GM12801 (cell line): Measurements from ENCODE around the gene SLC29A1.

Experiments used
- TF ChIP-seq, protein P1 (sequence below): IDR thresholded peaks from one replicate; pipeline ENCODE4 v1.5.1; 2011; ENCODE audit warnings: control low read depth; ENCODE audit not compliant: insufficient read length; ENCODE audit errors: extremely low read depth

SLC29A1 gene

GRCh38 chr6:44232676-44233566, 9.5 kb downstream of the SLC29A1 start:
- TF ChIP-seq, protein P1, sequence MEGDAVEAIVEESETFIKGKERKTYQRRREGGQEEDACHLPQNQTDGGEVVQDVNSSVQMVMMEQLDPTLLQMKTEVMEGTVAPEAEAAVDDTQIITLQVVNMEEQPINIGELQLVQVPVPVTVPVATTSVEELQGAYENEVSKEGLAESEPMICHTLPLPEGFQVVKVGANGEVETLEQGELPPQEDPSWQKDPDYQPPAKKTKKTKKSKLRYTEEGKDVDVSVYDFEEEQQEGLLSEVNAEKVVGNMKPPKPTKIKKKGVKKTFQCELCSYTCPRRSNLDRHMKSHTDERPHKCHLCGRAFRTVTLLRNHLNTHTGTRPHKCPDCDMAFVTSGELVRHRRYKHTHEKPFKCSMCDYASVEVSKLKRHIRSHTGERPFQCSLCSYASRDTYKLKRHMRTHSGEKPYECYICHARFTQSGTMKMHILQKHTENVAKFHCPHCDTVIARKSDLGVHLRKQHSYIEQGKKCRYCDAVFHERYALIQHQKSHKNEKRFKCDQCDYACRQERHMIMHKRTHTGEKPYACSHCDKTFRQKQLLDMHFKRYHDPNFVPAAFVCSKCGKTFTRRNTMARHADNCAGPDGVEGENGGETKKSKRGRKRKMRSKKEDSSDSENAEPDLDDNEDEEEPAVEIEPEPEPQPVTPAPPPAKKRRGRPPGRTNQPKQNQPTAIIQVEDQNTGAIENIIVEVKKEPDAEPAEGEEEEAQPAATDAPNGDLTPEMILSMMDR = no peak

DNA sequence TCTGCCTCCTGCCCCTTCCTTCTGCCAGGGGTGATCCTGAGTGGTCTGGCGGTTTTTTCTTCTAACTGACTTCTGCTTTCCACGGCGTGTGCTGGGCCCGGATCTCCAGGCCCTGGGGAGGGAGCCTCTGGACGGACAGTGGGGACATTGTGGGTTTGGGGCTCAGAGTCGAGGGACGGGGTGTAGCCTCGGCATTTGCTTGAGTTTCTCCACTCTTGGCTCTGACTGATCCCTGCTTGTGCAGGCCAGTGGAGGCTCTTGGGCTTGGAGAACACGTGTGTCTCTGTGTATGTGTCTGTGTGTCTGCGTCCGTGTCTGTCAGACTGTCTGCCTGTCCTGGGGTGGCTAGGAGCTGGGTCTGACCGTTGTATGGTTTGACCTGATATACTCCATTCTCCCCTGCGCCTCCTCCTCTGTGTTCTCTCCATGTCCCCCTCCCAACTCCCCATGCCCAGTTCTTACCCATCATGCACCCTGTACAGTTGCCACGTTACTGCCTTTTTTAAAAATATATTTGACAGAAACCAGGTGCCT, 10.2 kb downstream of the SLC29A1 start:
- TF ChIP-seq, protein P1 = no peak

DNA sequence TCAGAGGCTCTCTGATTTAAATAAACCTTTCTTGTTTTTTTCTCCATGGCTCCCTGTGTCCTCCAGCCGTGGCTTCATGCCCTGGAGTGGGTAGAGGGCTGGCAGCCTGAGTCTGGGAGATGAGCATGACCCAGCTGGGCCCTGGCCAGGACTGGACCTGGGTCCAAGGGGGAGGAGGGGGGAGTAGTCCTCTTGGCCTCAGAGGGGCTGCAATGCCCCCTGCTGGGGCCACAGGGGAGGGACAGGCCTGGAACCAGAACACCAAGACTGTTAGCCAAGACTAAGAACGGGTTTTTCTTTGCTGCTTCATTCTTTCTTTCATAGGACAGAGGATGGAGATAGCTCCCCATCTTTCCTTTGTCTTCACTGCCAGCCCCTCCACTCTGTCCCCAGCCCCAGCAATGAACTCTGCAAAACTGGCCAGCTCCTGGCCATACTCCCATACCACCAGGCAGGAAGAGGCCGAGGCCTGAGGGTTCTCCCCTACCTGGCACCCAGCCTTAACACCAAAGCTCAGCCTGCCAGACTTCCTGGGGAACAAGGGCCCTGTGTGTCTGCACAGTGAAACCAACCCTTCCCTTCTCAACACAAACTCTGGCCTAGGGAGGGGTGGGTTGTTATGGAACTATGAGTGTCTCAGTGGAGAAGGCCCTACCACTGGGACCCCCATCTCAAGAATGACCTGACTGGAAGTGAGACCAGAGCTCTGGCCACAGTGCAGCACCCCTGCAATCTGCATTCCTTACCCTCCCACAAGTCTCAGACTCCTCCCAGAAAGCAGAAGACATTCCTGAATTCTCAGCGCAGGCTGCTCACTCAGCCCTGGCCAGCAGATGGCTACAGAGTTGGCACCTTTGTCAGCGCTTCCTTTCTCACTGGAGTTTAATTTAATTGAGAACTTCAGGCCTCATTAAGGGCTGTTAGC, 11.0 kb downstream of the SLC29A1 start:
- TF ChIP-seq, protein P1 = no peak

DNA sequence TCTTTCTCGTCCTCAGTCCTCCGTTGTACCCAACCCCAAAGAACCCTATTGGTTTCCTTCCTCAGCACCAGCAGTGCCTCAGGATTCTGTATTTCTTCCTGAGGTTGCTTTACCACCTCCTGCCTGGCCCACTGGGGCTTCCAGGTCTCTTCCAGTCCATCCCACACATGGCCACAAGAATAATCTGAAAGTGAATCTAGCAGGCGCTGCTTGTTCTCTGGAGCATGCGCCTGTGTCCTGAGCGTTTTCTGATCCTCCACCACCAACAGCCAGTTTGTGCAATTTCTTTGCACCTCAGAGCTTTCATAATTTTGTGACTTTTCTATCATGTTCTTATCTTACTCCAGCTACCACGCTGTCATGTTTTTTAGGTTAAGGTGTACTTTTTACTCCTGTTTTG, 11.9 kb downstream of the SLC29A1 start:
- TF ChIP-seq, protein P1 = no peak

DNA sequence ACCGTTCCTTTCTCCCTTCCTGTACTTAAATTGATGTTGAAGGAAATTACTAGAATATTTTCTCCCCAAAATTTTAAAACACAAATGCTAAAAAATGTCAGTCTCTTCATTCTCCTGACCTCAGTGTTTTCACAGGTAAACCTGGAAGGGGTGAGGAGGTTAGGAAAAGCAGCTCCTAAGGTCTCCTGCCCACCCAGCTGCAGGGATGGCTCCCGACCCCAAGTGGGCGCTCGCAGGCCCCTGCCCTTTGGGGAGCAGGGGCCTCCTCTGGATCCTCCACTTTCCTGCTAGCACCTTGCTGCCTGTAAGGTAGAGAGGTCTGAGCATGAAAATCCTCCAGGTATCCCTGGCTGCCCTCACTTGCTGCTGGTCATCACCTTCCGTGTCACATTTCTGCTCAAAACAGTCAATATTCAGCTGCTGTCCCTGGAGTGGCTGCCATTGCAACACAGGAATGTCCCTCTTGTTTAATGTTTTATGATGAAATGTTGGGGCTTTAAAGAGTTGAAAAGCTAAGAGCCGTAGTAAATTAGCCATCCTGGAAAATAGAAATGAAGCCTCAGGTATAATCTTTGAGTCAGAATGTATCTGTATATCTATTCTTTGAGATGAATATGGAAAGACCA, 12.6 kb downstream of the SLC29A1 start:
- TF ChIP-seq, protein P1 = no peak

- TF ChIP-seq, protein P1 = no peak
Measured at GRCh38 chr6:44237021-44237812, 13.8 kb downstream of the SLC29A1 start.
